HuH-7.5 (cell line): ENCODE measurements around the gene ZFHX3.

Experiments used
- DNase-seq: peaks from one replicate; pipeline ENCODE4 v3.0.0; 2011; ENCODE audit warnings: low spot score

ZFHX3 gene

DNA sequence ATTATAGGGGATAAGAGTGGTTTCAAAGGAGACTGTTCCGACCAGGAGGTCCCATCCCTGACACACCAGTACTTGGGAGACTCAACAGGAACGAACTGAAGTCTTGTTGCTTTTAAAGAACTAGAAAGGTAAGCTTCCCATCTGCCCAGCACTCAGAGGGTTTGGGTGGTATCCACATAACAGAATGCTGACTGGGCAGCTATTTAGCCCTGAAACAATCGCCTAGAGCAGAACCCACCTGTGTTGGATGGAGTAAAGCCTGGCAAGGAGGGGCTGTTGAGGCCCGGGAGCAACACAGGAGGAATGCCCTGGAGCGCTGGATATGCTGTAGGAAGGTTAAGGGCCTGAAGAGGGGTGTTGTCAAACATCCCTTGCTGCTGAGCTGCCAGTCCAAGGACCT is 254.9 kb downstream of the ZFHX3 start:
- no peak for DNase-seq

DNA sequence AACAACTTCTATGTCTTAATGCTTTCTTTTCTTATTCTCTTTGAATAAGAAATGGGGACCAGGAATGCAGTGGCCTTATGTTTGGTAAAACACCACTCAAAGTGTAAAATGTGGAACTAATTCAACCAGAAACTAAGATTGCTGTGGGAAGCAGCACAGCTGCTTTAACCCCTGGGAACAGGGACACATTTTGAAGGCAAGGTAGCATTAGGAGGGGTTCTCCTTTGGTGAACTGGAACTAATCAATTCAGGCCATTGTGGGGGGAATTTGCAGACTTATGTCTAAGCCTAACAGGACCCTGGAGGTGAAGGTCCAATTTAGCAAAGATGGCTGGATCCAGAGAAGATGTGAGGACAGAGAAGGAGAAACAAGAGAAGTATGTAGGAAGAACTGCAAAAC is 256.1 kb downstream of the ZFHX3 start:
- no peak for DNase-seq

DNA sequence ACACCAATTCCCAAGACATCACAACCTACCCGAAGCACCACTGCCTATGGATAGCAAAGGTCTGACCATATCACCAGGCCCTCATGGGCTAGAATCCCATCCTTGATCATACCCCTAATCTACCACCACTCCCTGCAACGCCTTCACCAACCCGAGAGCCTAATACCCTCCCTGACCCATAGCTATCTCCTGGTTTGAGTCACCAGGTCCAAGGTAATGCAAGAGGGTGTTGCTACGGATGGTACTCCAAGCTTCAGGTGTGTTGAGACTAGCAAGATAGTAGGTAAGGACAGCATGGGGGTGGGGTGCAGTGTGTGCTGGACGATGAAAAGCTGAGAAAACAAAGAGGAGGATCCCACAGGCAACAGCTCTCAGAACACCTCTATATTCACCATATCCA is 258.0 kb downstream of the ZFHX3 start:
- no peak for DNase-seq

DNA sequence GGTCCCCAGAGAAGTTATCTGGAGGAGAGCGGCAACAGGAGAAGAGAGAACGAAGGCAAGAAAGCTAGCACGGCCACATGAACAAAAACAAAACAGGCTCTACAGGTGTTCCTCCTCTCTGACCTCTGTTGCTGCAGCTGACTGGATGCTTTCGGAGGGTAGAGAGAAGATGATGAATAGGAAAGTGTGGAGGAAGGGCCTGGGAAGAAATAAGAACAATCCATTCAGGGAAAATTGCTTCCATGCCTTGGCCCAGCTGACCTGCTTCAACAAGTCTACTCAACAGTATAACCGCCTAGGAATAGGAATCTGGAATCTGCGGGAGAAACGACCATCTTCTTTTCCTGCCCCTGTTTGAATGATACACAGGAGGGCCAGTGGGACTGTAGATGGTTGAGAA is 258.5 kb downstream of the ZFHX3 start:
- DNase-seq, result no peak

DNA sequence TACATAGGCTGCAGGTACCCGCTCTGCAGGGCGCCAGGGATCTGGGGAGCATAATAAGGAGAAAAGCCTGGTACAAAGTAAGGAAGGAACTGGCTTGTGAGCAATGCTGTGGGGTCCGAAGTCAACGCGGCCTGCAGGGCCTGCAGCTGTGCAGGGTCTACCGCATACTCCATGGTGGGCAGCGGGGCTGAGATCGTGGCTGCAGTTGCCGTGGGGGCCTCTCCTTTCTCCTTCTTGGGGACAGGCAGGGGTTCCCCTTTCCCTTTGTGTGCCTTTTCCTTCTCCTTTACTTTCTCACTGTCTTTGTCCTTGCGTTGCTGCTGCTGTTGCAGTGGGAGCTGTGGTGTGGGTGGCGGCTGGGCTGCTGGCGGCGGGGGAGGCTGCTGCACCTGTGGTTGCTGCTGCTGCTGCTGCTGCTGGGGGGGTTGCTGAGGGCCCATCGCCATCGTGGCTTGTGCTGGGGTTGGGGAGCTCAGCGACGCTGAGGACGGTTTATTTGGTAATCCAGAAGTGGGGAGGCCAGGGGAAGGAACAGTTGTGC is 259.6 kb downstream of the ZFHX3 start:
- no peak for DNase-seq

DNA sequence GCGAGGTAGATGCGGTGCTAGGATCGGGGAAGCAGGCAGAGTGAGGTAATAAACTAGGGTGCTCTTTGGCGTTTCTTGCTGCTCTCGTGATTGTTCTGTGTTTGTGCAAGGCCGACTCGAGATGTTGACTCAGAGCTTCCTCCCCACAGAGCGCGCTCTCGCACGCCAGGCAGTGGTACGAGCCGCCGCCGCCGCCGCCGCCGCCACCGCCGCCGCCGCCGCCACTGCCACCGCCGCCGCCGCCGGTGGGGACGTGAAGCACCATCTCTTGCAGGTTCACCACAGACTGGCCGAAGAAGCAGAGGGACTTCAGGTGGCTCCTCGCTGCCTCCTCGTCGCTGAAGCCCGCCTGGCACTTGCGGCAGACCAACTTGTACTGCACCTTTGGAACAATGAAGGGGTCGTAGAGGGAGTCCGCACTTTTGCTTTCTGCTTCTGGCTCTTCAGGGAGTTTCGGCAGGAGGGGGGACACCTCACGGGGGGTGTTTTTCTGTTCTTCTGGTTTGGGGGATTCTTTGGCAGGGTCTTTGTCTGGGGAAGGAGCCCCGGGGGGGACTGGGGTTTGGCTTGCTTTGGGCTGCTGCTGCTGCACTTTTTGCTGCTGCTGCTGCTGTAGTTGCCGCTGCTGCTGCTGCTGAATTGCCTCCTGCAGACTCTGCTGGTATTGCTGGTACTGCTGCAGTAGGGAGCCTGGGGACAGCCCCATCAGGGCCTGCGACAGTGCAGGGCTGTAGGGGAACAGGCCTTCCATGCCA is 260.2 kb downstream of the ZFHX3 start:
- no peak for DNase-seq

DNA sequence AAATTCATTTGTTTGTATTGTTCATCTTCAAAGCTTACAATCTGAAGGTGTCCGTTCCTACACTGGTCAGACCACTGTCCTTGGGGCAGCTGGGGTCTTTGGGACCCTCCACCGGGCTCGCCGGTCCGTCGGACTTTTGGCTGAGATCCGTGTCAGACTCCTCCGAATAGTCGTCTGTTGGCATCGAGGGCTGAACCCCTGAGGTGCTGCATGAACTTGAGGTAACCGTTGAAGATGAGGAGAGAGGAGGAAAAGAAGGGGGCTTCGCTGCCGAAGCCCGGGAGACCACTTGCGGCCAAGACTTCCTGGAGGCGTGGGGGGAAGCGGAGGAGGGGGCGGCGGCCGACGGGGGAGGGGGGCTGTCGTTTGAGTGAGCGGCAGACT is 260.8 kb downstream of the ZFHX3 start:
- DNase-seq, result no peak

DNA sequence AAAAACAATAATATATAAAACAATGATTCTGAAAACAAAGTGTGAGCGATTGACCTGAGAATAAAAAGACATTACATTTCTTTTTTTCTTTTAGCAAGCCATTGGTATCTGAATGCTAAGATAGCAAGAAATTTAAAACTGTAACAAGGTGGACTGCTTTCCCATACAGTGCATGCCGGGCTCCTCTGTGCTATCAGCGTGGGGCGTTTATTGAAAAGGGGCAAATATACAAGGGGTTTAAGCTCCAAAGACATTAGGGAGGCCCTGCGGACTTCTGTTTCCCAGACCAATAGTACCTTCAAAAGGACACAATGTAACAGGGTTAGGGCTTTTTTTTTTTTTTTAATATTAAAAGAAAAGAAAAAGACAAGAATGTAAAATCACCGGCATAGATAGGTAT is 261.3 kb downstream of the ZFHX3 start:
- no peak for DNase-seq

DNA sequence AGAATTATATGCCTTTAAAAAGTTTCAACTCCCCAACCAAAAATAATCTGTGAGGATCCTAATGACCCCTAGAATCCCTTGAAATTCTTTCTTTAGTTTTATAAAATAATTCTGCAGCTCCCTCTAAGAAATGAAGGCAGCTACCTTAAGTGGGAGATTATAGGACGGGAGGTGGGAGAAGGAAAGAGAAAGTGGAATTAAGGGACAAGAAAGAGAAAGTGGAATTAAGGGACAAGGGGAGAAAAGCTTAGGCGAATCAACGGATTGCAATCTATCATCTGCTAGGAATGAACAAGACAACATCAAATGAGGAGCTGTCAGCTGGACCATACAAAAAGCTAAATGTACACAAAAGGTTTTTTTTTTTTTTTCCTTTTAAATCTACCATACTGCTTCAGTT is 262.0 kb downstream of the ZFHX3 start:
- DNase-seq, result no peak

DNA sequence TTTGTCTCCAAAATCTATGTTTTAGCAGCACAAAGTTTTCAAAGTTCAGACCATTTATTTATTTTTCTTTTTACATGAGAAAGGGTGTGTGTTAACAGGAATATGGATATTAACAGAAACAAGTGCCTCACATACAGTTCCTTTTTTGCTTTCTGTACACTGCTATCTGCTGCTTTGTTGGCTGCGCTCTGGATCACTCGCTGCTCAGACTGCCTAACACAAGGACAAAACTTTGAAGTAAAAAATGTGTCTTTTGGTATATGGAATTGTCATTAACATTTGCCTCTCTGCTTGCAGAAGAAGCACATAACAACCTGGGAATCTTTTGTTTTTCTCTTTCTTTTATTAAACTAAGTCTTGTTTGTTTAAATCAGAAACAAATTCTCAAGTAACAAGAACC is 262.8 kb downstream of the ZFHX3 start:
- no peak for DNase-seq

DNA sequence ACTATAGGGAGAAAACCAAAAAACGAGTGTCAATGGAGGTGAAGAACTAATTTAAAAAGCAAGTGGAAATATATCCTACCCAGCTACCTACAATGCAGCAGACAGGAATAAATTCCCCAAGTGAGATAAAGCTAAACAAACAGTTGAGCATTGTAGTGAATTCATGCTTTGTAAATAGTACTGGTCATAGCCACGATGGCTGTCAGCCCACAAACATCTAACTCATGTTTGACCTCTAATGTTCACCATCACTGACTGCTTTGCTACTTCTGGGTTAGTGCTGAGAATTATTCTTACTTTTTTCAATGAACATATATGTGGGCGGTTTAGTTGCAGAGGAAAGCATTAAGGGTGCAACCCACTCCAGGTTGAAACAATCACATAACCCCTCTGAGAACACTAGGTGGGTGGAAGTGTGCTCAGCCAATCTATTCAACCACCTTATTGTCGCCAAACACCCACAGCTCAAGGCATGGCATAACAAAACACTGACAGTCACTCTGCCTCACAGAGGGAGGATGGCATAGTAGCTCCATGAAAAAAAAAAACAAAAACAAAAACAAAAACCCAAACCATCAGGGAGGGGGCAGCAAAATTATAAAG is 264.1 kb downstream of the ZFHX3 start:
- DNase-seq, result peak; percentile 51

DNA sequence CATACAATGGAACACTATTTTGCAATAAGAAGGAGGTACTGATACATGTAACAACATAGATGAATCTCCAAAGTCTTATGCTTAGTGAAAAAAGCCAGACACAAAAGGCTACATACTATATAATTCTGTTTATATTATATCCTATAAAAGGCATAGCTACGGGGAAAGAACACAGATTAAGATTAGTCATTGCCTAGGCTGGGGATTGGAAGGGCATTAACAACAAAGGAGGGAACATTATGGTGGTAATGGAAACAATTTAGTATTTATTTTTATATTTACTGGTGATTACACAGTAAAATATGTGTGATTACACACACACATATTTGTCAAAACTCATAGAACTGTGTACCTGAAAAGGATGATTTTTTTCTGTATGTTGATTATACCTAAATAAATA is 278.1 kb downstream of the ZFHX3 start:
- DNase-seq, result no peak

DNA sequence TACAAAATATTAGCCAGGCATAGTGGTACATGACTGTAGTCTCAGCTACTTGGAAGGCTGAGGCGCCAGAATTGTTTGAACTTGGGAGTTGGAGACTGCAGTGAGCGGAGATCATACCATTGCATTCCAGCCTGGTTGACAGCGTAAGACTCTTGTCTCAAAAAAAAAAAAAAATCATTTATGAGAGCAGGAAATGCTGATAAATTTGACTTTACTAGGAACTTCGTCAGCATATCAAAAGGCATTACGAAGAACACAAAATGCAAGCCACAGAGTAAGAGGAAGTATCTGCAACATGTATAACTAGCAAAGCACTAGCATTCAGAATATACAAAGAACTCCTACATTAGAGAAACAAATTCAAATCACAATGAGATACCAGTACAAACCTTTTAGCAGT is 279.3 kb downstream of the ZFHX3 start:
- DNase-seq, result no peak

DNA sequence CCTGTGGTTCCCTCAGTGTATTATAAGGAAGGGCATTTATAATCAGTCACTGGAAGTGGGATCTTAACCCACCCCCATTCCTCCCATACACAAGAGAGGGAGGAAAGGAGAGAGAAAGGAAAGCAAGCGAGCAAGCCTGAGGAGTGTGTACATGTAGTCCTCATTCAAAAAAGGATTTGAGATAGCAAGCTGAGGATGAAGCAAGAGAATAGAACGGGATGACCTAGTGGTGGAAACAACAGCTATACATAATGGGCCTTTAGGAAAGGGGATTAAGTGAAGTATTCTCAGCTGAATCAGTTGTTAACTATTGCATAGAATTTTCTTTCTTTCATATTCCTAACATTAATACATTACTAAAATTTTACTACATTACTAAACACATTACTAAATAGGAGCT is 281.4 kb downstream of the ZFHX3 start:
- no peak for DNase-seq

DNA sequence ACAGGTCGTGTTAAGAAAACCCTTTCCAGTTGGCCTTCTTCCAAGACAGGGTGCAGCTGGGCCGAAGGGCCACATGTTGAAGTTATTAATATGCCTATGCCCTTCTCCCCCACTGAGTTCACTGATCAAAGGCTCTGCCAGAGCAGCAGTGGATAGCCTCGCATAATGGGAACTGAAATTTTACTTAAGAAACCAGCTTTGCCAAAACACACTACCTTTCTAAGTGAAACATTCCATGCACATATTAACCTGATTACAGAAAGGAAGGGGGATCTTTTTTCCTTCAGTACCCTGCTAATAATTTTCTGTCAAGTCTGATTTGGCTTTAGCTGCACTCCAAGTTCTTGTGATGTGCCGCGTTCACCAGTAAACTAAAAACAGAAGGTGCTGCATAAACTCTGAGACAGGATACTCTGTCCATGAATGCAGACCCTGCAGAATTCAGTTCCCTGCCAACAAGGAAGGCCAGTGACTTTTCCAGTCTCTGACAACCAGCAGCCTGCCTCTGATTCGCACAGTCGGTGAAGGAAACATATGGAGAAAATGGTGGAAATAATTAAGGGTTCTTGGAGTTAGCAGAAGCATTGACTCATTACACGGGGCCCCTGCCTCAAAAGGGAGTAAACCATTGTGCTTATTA is 283.8 kb downstream of the ZFHX3 start:
- DNase-seq, result no peak

DNA sequence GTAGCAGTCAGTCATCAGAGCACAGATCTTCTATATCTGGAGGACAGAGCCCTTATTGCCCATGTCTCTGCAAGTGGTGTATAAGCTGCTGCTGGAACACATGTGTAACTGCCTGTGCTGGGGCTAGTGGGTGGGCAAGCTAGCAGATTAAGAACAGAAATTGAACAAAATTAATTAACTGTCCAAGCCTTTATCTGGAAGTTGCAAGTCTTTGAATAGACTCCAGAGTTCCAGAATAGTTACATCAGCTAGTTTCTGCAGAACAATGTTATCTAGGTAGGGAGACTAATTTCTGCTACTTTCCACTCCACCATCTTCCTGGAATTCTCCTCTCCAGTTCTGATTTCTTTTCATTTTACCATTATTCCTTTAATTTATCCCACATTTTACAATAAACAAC is 287.3 kb downstream of the ZFHX3 start:
- DNase-seq, result no peak

DNA sequence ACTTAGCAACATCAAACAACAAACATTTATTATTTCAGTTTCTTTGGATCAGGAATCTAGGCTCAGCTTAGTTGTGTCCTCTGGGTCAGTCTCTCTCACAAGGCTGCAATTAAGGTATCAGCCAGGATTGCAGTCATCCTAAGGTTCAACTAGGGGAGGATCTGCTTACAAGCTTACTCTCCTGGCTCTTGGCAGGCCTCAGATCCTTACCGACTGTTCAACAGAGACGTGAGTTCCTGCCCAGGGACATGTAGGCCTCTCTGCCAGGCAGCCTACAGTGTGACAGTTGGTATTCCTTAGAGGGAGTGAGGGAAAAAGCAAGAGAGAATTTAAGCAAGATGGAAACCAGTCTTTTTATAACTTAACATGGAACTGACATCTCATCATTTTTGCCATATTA is 294.0 kb downstream of the ZFHX3 start:
- no peak for DNase-seq

DNA sequence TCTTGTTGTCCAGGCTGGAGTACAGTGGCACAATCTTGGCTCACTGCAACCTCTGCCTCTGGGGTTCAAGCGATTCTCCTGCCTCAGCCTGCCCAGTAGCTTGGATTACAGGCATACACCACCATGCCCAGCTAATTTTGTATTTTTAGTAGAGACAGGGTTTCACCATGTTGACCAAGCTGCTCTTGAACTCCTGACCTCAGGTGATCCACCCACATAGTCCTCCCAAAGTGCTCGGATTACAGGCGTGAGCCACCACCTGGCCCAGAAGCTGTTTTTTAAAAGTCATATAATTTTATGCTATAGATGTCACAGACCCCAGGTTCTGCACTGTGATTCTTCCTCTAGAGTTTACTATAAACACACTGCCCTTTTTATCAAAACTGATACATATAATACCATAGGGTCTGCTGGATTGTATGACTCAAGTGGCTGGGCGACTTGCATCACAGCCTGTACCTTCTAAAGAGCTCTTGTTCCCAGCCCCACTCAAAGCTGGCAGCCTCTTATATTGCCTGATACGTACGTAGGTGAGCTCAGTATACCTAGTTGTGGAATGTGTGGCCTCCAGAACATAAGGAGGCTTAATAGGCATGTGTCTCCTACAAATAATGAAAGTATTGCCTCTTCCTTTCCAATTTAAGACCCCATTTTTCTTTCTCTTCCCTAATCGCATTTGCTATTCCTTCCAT is 295.8 kb downstream of the ZFHX3 start:
- DNase-seq, result no peak

DNA sequence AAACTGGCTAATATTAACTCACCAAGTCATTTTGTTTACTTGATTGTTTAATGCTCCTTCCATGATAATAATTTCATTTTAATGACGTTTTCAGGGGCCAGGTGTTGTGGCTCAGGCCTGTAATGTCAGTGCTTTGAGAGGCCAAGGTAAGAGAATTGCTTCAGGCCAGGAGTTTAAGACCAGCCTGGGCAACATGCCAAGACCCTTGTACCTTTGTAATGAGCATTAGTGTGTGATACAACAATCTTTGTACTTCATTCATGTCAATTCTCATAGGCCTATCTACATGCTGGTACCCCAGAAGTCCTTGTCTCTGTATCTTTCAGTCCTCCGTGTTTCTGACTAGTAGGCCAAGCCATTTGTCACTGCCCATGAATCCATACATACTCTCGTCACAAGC is 296.9 kb downstream of the ZFHX3 start:
- DNase-seq, result no peak

DNA sequence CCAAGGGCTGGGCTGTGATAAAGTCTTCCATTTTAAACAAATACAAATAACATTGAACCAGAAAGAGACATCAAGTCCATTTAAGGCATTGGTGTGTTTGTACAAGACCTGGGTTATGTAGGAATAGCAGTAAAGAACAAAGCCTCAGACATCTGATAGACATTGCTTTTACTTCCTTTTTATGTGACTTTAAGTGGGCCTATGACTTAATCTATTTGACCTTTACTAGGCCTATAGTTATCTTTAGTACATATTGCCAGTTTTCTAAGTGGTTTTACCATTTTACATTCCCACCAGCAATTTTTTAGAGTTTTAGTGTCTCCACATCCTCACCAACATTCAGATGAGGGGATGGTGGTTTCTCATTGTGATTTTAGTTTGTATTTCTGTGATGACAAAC is 298.8 kb downstream of the ZFHX3 start:
- no peak for DNase-seq

DNA sequence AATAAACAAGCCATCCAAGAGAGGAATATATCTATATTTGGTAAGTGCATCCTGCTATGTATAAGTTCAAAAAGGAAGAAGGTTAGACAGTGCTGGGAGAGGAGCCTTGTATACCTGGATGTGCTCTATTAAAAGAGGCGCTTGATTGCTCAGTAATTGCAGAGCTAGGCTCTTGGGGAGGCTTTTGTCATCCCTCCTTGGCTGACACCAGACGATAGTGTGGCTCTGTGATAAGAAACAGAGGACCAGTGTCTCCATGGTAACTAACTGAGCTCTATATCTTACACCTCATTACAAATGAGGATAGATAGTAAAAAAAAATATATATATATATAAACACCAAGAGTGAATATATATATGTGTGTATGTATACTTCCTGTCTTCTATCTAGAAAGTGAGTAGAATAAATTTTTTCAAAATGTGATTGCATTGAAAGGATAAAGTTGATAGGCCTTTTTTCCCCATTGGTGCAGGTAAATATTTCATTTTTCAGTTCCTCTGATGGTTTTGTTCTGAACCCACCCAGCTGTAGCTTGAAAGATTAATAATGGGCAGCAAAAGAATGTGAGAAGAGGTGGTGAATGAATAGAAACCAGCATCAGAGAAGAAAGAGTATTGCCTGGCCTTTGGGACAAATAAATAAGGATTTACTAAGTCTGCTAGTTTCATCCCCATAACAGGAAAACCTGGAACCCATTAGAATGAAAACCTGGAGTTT is 303.7 kb downstream of the ZFHX3 start:
- DNase-seq, result no peak
